GM23338 (cell line): ENCODE results near the gene NUMB. TPM values are rescaled to one million over a fixed set of nuclear protein-coding genes. Genes with fewer than 3 reads are reported as not detected.

Source experiments
- ATAC-seq: fragments of 200-7000 bp; cut with Tn5 transposase; 3 replicates; pipeline ENCODE4 v1.9.1; 2020
- DNase-seq: peaks from one replicate; pipeline ENCODE4 v3.0.0-alpha.2; 2015; ENCODE audit warnings: low spot score
- H2AFZ ChIP-seq: fragments of 200-600 bp; sonication (generic); 2 replicates; pipeline ENCODE4 v1.8.0; 2016; ENCODE audit warnings: antibody characterized with exemption, mild to moderate bottlenecking, moderate library complexity
- H3F3A ChIP-seq: fragments of 200-600 bp; sonication (generic); replicated peaks from 2 replicates; pipeline ENCODE4 v1.8.0; 2017; ENCODE audit warnings: antibody characterized with exemption, mixed run types, low read depth
- H3K27ac ChIP-seq: fragments of 200-600 bp; sonication (generic); 2 replicates; pipeline ENCODE4 v1.6.1; 2016; ENCODE audit warnings: low read depth
- H3K27me3 ChIP-seq: fragments of 200-600 bp; sonication (generic); 2 replicates; pipeline ENCODE4 v1.8.0; 2016; ENCODE audit warnings: mild to moderate bottlenecking, mixed run types, moderate library complexity; ENCODE audit not compliant: insufficient read depth
- H3K36me3 ChIP-seq: fragments of 200-600 bp; sonication (generic); 2 replicates; pipeline ENCODE4 v1.8.0; 2016; ENCODE audit warnings: mild to moderate bottlenecking; ENCODE audit not compliant: insufficient read depth
- H3K4me1 ChIP-seq: fragments of 200-600 bp; sonication (generic); 2 replicates; pipeline ENCODE4 v1.8.0; 2016; ENCODE audit warnings: mild to moderate bottlenecking, moderate library complexity; ENCODE audit not compliant: insufficient read depth
- H3K4me2 ChIP-seq: fragments of 200-600 bp; sonication (generic); 2 replicates; pipeline ENCODE4 v1.7.1; 2017; ENCODE audit warnings: mixed run types
- H3K4me3 ChIP-seq: fragments of 200-600 bp; sonication (generic); 2 replicates; pipeline ENCODE4 v1.6.1; 2016; ENCODE audit warnings: mixed run types
- H3K79me2 ChIP-seq: fragments of 200-600 bp; sonication (generic); replicated peaks from 2 replicates; pipeline ENCODE4 v1.8.0; 2017; ENCODE audit warnings: mild to moderate bottlenecking; ENCODE audit not compliant: insufficient read depth
- H3K9me2 ChIP-seq: fragments of 200-600 bp; sonication (generic); 2 replicates; pipeline ENCODE4 v1.8.0; 2017; ENCODE audit not compliant: insufficient read depth
- H4K20me1 ChIP-seq: fragments of 200-600 bp; sonication (generic); replicated peaks from 2 replicates; pipeline ENCODE4 v1.8.0; 2017; ENCODE audit warnings: mild to moderate bottlenecking; ENCODE audit not compliant: insufficient read depth
- H3K27ac Mint-ChIP-seq: 2 replicates; pipeline ENCODE4 v1.8.0; 2020; ENCODE audit warnings: inconsistent platforms, mild to moderate bottlenecking, moderate library complexity, mixed read lengths
- H3K27me3 Mint-ChIP-seq: 3 replicates; pipeline ENCODE4 v1.8.0; 2022; ENCODE audit warnings: low read depth, mild to moderate bottlenecking, moderate library complexity, mixed read lengths, inconsistent platforms; ENCODE audit not compliant: insufficient read depth, poor library complexity
- H3K36me3 Mint-ChIP-seq: 3 replicates; pipeline ENCODE4 v1.8.0; 2021; ENCODE audit warnings: low read depth, mild to moderate bottlenecking, inconsistent platforms, moderate library complexity, mixed read lengths
- H3K4me1 Mint-ChIP-seq: 3 replicates; pipeline ENCODE4 v1.8.0; 2020; ENCODE audit warnings: mild to moderate bottlenecking, inconsistent platforms, mixed read lengths
- H3K4me3 Mint-ChIP-seq: 3 replicates; pipeline ENCODE4 v1.8.0; 2021; ENCODE audit warnings: moderate library complexity, mild to moderate bottlenecking, inconsistent platforms, mixed read lengths
- H3K9me3 Mint-ChIP-seq: 3 replicates; pipeline ENCODE4 v1.8.0; 2020; ENCODE audit warnings: moderate library complexity, mild to moderate bottlenecking, inconsistent platforms, mixed read lengths
- ETS1 ChIP-seq: IDR thresholded peaks from 2 replicates; pipeline ENCODE4 v1.6.1; 2016; ENCODE audit warnings: antibody characterized with exemption
- EZH2 ChIP-seq: fragments of 200-600 bp; sonication (generic); IDR thresholded peaks from one replicate; pipeline ENCODE4 v1.8.0; 2017; ENCODE audit warnings: antibody characterized with exemption, mild to moderate bottlenecking, low read depth; ENCODE audit not compliant: unreplicated experiment
- JUNB ChIP-seq: IDR thresholded peaks from one replicate; pipeline ENCODE4 v1.6.1; 2016; ENCODE audit warnings: antibody characterized with exemption; ENCODE audit not compliant: unreplicated experiment
- POLR2AphosphoS5 ChIP-seq: IDR thresholded peaks from 2 replicates; pipeline ENCODE4 v1.6.1; 2016; ENCODE audit warnings: antibody characterized with exemption, low read depth
- REST ChIP-seq: IDR thresholded peaks from one replicate; pipeline ENCODE4 v1.6.1; 2018; ENCODE audit warnings: antibody characterized with exemption; ENCODE audit not compliant: unreplicated experiment
- polyA plus RNA-seq: library from polyadenylated mRNA; unstranded; fragments of >200 nt; fragmentation: Nextera tagmentation; extraction: Ambion mirVana; gene quantifications from 2 replicates; pipeline ENCODE4 v1.2.1, GENCODE V29; 2016
- total RNA-seq: library from RNA; depleted of rRNA; stranded (reverse); fragments of >200 nt; shearing (Covaris generic); gene quantifications from 2 replicates; pipeline ENCODE4 v1.2.3, GENCODE V29; 2014
- TF ChIP-seq, protein P1 (sequence below): fragments of 250-450 bp; sonication (Bioruptor Pico); IDR thresholded peaks from 2 replicates; pipeline ENCODE4 v1.5.0; 2020; ENCODE audit warnings: mild to moderate bottlenecking, moderate library complexity

NUMB gene
- total and polyA plus RNA-seq, 2 experiments from 2014 or later = 32.1 to 36.7 TPM

GRCh38 chr14:73333031-73333430 lies 125.3 kb downstream of the NUMB start (continued):
- no peak for TF ChIP-seq ETS1
- TF ChIP-seq POLR2AphosphoS5 = no peak

DNA sequence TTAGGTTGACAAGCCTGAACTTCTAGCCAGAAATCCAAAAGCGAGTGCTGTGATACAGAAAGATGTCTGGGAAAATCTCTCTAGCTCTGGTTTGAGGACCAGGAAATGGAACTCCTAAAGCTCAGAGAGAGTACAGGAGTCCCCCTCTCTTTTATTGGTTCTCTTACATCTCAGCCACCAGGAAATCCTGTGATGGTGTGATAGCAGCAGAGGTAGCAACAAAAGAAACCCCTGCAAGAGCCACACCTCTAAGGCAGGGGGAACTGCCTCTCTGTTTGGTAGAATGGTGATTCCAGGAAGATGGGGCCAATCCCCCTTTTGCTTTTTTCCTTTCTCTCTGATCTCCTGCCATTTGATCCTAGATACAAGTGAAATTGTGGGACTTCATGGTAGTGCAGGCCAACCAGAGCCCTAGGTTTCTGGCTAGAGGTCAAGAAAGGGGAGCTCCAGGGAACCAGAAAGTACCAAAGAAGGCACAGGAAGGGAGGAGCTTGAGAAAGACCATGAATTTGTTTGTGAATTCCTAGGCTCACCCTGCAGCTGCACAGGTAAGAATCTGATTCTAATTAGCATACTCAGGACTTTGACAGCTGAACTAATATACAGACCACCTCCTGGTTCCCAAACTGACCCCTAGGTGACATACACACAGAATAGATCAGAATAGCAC lies 132.6 kb downstream of the NUMB start:
- DNase-seq (peak; percentile 30), ATAC-seq (peak; percentile 72)
- Histone ChIP-seq H3K79me2 (no peaks in the 10 kb centered on the region), H4K20me1 (no peaks in the 10 kb centered on the region; the same call in 1 of the 2 replicates), H3K36me3 (no peaks in the 10 kb centered on the region), H3K4me3 (no peak overlapping the region), H3K9me2 (no peaks in the 10 kb centered on the region), H2AFZ (no peak overlapping the region), H3K27me3 (no peaks in the 10 kb centered on the region), H3K4me2 (no peak overlapping the region), H3K4me1 (peaks cover 14% of the 10 kb centered on the region; the same call in 1 of the 2 replicates), H3F3A (no peaks in the 10 kb centered on the region), H3K27ac (peak overlapping the region; percentile 78)
- no peak overlapping the region for H3K4me3 Mint-ChIP-seq
- peaks cover 28% of the 10 kb centered on the region for H3K4me1 Mint-ChIP-seq
- peaks cover 8% of the 10 kb centered on the region for H3K27me3 Mint-ChIP-seq
- H3K36me3 Mint-ChIP-seq = no peaks in the 10 kb centered on the region
- no peak for TF ChIP-seq EZH2
- H3K27ac Mint-ChIP-seq = peak overlapping the region; percentile 10; the same call in 1 of the 2 replicates
- no peaks in the 10 kb centered on the region for H3K9me3 Mint-ChIP-seq

GRCh38 chr14:73325063-73325462 lies 133.3 kb downstream of the NUMB start:
- H3K4me3 Mint-ChIP-seq = no peak overlapping the region
- no peak overlapping the region for H2AFZ ChIP-seq
- peaks cover 14% of the 10 kb centered on the region; the same call in 1 of the 2 replicates for H3K4me1 ChIP-seq
- H3K4me2 ChIP-seq = no peak overlapping the region
- DNase-seq = no peak
- no peaks in the 10 kb centered on the region for H3K36me3 ChIP-seq
- no peaks in the 10 kb centered on the region for H3F3A ChIP-seq
- no peaks in the 10 kb centered on the region for H3K79me2 ChIP-seq
- H3K4me3 ChIP-seq = no peak overlapping the region
- H3K9me2 ChIP-seq = no peaks in the 10 kb centered on the region
- H3K27me3 Mint-ChIP-seq = peaks cover 8% of the 10 kb centered on the region
- H3K27ac Mint-ChIP-seq = peak overlapping the region; percentile 50
- peak overlapping the region; percentile 78; the same call in 1 of the 2 replicates for H3K27ac ChIP-seq
- no peaks in the 10 kb centered on the region for H4K20me1 ChIP-seq
- no peak for ATAC-seq
- H3K27me3 ChIP-seq = no peaks in the 10 kb centered on the region
- H3K4me1 Mint-ChIP-seq = peaks cover 28% of the 10 kb centered on the region
- no peaks in the 10 kb centered on the region for H3K9me3 Mint-ChIP-seq
- H3K36me3 Mint-ChIP-seq = no peaks in the 10 kb centered on the region
- no peak for TF ChIP-seq JUNB
- TF ChIP-seq ETS1 = no peak
- TF ChIP-seq REST = no peak
- TF ChIP-seq EZH2 = no peak
- TF ChIP-seq, protein P1, sequence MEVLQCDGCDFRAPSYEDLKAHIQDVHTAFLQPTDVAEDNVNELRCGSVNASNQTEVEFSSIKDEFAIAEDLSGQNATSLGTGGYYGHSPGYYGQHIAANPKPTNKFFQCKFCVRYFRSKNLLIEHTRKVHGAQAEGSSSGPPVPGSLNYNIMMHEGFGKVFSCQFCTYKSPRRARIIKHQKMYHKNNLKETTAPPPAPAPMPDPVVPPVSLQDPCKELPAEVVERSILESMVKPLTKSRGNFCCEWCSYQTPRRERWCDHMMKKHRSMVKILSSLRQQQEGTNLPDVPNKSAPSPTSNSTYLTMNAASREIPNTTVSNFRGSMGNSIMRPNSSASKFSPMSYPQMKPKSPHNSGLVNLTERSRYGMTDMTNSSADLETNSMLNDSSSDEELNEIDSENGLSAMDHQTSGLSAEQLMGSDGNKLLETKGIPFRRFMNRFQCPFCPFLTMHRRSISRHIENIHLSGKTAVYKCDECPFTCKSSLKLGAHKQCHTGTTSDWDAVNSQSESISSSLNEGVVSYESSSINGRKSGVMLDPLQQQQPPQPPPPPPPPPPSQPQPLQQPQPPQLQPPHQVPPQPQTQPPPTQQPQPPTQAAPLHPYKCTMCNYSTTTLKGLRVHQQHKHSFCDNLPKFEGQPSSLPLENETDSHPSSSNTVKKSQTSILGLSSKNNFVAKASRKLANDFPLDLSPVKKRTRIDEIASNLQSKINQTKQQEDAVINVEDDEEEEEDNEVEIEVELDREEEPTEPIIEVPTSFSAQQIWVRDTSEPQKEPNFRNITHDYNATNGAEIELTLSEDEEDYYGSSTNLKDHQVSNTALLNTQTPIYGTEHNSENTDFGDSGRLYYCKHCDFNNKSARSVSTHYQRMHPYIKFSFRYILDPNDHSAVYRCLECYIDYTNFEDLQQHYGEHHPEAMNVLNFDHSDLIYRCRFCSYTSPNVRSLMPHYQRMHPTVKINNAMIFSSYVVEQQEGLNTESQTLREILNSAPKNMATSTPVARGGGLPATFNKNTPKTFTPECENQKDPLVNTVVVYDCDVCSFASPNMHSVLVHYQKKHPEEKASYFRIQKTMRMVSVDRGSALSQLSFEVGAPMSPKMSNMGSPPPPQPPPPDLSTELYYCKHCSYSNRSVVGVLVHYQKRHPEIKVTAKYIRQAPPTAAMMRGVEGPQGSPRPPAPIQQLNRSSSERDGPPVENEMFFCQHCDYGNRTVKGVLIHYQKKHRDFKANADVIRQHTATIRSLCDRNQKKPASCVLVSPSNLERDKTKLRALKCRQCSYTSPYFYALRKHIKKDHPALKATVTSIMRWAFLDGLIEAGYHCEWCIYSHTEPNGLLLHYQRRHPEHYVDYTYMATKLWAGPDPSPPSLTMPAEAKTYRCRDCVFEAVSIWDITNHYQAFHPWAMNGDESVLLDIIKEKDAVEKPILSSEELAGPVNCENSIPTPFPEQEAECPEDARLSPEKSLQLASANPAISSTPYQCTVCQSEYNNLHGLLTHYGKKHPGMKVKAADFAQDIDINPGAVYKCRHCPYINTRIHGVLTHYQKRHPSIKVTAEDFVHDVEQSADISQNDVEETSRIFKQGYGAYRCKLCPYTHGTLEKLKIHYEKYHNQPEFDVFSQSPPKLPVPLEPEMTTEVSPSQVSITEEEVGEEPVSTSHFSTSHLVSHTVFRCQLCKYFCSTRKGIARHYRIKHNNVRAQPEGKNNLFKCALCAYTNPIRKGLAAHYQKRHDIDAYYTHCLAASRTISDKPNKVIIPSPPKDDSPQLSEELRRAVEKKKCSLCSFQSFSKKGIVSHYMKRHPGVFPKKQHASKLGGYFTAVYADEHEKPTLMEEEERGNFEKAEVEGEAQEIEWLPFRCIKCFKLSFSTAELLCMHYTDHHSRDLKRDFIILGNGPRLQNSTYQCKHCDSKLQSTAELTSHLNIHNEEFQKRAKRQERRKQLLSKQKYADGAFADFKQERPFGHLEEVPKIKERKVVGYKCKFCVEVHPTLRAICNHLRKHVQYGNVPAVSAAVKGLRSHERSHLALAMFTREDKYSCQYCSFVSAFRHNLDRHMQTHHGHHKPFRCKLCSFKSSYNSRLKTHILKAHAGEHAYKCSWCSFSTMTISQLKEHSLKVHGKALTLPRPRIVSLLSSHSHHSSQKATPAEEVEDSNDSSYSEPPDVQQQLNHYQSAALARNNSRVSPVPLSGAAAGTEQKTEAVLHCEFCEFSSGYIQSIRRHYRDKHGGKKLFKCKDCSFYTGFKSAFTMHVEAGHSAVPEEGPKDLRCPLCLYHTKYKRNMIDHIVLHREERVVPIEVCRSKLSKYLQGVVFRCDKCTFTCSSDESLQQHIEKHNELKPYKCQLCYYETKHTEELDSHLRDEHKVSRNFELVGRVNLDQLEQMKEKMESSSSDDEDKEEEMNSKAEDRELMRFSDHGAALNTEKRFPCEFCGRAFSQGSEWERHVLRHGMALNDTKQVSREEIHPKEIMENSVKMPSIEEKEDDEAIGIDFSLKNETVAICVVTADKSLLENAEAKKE (CRISPR knock-in tag) = no peak
- TF ChIP-seq POLR2AphosphoS5 = no peak
